ENCODE results near the gene ZNF691.
"Not testable (repeated sequence)": the region's sequence is repeated elsewhere in the genome, so short reads cannot be mapped to it uniquely, and the experiment has no call there.

The ZNF691 gene

DNA sequence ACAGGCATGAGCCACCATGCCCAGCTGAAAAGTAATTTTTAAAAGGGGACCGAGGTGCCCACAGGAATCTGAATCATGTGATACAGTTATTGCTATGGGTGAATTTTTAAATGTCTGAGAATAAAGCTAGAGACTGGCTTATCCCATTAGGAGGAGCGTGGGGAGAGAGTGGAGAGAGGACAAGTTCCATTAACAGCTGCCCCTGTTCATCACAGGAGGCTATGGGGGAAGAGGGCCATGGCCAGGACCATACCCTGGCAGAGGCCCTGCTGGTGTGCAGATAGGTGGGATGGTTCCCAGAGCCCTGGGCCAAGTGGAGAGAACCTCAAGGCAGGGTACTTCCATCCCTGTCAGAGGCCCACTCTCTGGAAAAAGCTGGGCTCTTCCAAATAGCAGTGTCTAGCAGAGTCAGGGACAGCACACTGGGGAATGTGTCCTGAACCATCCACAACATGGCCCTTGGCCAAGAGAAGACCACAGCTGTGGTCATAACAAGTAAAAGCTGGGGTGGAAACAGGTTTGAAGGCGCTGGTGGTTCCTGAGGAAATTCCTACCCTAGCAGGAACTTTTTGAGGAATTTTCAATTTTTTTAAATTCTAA, 13.7 kb upstream of the ZNF691 start:
- DNase-seq (ENCODE audit: low read depth), result no peak

- no peak for DNase-seq (ENCODE audit: low read depth)
These were observed 12.4 kb upstream of the ZNF691 start for GRCh38 chr1:42833981-42834380.

- DNase-seq (ENCODE audit: low read depth), result no peak
These were observed 11.6 kb upstream of the ZNF691 start for GRCh38 chr1:42834803-42835202.

GRCh38 chr1:42835422-42835821, 11.0 kb upstream of the ZNF691 start:
- DNase-seq (ENCODE audit: low read depth), result no peak

DNA sequence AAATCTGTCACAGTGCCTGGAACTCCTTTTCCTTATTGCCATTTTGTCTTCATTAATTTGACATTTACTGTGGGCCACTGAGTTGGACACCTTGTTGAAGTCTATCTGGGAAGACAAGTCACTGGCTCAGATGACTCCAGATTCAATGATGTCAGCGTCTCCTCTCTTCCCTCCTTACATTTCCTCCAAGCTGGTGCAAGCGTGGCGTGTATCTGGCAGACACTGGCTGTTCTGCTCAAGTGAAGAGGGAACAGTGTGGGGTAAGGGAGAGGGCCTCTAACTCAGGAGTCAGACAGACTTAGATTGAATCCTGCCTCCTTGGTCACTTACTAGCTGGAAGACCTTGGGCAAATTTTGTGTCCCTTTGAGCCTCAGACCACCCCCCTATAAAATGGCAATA, 8.7 kb upstream of the ZNF691 start:
- DNase-seq (ENCODE audit: low read depth), result no peak

- no peak for DNase-seq (ENCODE audit: low read depth)
These were observed 7.8 kb upstream of the ZNF691 start for GRCh38 chr1:42838482-42839190.

- no peak for DNase-seq (ENCODE audit: low read depth)
These were observed 5.4 kb upstream of the ZNF691 start for GRCh38 chr1:42841010-42841409.

DNA sequence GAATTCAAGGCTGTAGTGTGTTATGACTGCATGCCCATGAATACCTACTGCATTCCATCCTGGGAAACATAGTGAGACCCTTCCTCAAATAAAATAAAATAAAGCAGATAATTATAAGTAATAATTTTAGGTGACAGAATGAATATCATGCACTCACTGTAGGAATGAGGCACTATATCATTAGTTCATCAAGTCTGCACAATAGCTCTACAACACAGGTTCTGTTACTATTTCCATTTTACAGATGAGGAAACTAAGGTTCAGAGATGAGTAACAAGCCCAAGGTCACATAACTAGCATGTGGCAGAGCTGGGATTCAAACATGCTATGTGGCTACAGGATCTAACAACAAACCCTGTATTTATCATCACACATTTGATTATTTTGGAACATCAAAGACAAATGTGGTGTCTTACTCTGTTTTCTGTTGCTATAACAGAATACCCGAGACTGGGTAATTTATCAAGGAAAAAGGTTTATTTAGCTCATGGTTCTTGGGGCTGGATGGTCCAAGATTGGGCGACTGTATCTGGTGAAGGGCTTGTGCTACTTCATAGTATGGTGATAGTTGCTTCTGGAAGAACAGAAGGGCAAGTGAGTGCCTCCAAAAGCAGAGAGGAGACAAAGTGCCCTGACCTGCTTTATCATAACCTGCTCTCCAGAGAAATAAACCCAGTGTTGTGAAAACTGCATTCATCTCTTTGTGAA, 4.8 kb upstream of the ZNF691 start:
- no peak for DNase-seq (ENCODE audit: low read depth)

DNA sequence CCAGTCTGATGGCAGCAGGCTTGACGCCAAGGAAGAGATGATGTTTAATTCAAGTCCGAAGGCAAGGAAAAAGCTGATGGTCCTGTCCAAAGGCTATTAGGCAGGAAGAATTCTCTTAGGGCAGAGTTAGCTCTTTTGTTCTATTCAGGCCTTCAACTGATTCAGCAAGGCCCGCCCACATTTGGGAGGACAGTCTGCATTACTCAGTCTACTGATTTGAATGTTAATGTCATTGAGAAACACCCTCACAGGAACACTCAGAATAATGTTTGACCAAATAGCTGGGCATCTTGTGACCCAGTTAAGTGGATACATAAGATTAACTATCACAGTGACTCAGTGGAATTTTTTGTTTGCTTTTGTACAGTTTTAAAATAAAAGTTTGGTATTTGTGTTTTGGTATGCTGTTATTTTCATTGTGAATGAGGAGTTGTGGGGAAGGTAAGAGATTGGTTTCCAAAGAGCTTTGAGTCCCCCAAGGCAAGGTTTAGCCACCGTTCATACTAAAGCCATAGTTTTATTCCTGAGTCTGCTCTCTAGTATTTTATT, 1.7 kb upstream of the ZNF691 start:
- peak; percentile 39 for DNase-seq (ENCODE audit: low read depth)

GRCh38 chr1:42845193-42845592, 1.2 kb upstream of the ZNF691 start:
- DNase-seq (ENCODE audit: low read depth), result no peak

- DNase-seq (ENCODE audit: low read depth), result no peak
These were observed 552 bp upstream of the ZNF691 start for GRCh38 chr1:42845866-42846256.

DNA sequence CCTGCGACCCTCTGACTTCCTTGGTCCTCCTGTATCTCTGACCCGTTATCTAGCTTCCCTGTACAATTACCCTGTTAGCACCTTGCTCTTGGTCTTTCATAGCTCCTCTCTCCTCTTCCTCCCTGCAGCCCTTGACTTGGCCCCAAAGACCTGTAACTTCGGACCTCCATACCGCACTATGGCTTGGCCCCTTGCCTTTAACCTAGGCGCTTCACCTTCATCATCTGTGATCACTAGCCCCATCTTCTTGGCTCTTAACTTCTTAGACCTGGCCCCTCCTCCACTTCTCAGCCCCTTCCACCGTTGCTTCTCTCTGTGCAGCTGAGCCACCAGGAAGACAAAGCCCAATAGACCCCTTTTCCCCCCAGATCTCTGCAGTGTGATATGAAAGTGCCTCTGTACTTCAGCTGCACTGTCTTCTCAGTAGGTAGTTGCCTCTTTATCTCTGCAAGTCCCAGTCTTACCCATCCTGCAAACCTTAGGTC, 740 bp downstream of the ZNF691 start:
- no peak for DNase-seq (ENCODE audit: low read depth)

- DNase-seq (ENCODE audit: low read depth), result no peak
These were observed 1.5 kb downstream of the ZNF691 start for GRCh38 chr1:42847721-42848460.

GRCh38 chr1:42848823-42849537, 2.6 kb downstream of the ZNF691 start:
- no peak for DNase-seq (ENCODE audit: low read depth)

DNA sequence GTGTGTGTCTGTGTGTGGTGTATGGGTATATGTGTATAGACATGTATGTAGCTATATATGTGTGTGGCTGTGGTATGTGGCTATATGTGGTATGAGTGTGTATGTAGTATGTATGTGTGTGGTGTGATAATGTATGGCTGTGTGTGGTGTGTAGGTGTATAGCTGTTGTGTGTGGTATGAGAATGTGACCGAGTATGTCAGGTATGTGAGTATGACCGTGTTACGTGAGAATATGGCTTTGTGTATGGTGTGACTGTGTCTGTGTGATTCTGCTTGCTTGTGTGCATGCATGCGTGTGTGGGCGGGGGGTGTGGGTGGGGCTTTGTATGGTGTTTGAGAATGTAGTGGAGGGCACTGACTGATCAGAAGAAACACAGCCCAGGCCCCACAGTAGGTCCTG, 3.5 kb downstream of the ZNF691 start:
- DNase-seq (ENCODE audit: low read depth), result no peak

DNA sequence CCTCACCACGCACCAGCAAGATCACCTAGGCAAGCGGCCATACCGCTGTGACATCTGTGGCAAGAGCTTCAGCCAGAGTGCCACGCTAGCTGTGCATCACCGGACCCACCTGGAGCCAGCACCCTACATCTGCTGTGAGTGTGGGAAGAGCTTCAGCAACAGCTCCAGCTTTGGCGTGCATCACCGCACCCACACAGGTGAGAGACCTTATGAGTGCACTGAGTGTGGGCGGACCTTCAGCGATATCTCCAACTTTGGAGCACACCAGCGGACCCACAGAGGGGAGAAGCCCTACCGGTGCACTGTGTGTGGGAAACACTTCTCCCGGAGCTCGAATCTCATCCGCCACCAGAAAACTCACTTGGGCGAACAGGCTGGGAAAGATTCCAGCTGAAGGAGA, 5.0 kb downstream of the ZNF691 start:
- no peak for DNase-seq (ENCODE audit: low read depth)

DNA sequence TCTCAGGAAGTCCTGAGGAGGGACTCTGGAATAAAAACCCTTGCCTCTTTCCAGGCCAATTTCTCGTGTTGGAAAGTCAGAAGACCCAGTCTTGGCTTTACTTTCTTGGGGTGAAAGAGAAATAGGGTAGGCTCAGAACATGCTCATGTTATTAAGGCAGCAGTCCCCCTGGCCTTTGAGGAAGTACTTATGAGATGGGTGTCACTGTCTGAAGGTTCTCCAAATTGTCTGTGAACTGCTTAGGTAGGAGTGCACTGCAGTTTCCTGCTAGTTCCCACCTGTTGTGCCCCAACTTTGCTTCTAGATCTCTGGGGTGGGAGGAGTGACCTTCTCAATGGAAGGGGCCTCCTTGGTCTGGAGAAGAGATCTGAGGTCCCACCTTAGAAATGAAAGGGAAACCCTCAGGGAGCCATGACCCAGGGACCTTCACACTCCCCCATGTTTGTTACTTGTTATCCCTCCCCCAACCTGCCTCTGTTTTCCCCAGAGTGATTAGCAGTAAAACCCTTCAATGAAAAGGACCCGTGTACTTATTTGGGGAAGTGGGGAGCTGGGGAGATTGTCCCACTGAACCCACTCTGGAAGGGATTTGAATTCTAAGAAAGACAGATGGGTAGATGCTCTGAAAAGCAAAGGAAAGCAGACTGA, 5.7 kb downstream of the ZNF691 start:
- DNase-seq (ENCODE audit: low read depth), result no peak

DNA sequence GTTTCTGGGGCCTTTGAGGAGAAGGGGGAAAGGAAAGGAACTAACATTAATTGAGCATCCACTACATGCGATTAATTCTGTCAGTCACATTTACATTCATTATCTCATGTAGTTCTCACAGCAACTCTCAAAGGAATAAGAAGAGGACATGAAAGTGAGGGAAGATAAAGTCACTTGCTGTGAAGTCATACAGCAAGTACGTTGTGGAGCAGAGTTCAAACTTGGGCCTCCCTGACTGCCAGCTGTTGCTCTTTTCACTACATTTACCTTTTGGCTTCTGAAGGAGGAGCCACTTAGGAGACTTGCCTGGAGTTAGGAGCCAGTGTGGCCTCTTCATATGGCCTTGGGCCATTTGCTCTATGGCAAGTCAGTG, 6.2 kb downstream of the ZNF691 start:
- DNase-seq (ENCODE audit: low read depth), result peak; percentile 6

GRCh38 chr1:42853116-42853884, 6.9 kb downstream of the ZNF691 start:
- no peak for DNase-seq (ENCODE audit: low read depth)

- not testable (repeated sequence) for DNase-seq (ENCODE audit: low read depth)
These were observed 10.1 kb downstream of the ZNF691 start for GRCh38 chr1:42856554-42856953.
